RWPE2 (cell line): ENCODE data around the gene ZNF174.

Experiments
- ATAC-seq: fragments of 200-7000 bp; cut with Tn5 transposase; 3 replicates; pipeline ENCODE4 v1.9.1; 2021; ENCODE audit warnings: low read depth
- DNase-seq: peaks from one replicate; pipeline ENCODE4 v3.0.0-alpha.2; 2020; ENCODE audit warnings: low spot score
- H3K27ac ChIP-seq: fragments of 450-650 bp; 2 replicates; pipeline ENCODE4 v1.5.1; 2017; ENCODE audit warnings: mild to moderate bottlenecking; ENCODE audit not compliant: poor library complexity, severe bottlenecking
- H3K27me3 ChIP-seq: fragments of 250-450 bp; sonication (Bioruptor Pico); 2 replicates; pipeline ENCODE4 v1.5.1; 2021; ENCODE audit warnings: mild to moderate bottlenecking, moderate library complexity; ENCODE audit not compliant: insufficient read depth, poor library complexity, severe bottlenecking
- H3K36me3 ChIP-seq: fragments of 250-450 bp; sonication (Bioruptor Pico); 2 replicates; pipeline ENCODE4 v1.5.1; 2020; ENCODE audit warnings: low read depth, mild to moderate bottlenecking, moderate library complexity
- H3K4me1 ChIP-seq: fragments of 250-450 bp; sonication (Bioruptor Pico); 2 replicates; pipeline ENCODE4 v1.5.1; 2021; ENCODE audit warnings: mild to moderate bottlenecking, moderate library complexity; ENCODE audit not compliant: insufficient read depth, poor library complexity, severe bottlenecking
- H3K4me3 ChIP-seq: fragments of 250-450 bp; sonication (Bioruptor Pico); 2 replicates; pipeline ENCODE4 v1.5.1; 2021; ENCODE audit warnings: mild to moderate bottlenecking, moderate library complexity; ENCODE audit not compliant: severe bottlenecking
- H3K9me3 ChIP-seq: fragments of 250-450 bp; sonication (Bioruptor Pico); 2 replicates; pipeline ENCODE4 v1.5.1; 2021; ENCODE audit warnings: mild to moderate bottlenecking, moderate library complexity; ENCODE audit not compliant: severe bottlenecking
- TF ChIP-seq, protein P1 (sequence below): fragments of 450-650 bp; IDR thresholded peaks from one replicate; pipeline ENCODE4 v1.5.1; 2017; ENCODE audit warnings: mild to moderate bottlenecking, moderate library complexity; ENCODE audit not compliant: poor library complexity, severe bottlenecking

Gene ZNF174

GRCh38 chr16:3443108-3444031 lies 42.4 kb downstream of the ZNF174 start, which contains the start of the genes NAA60 and ZNF597:
TSS of gene NAA60 (plus strand) at chr16:3443680. CDS start at chr16:3476228, 32,548 bp downstream.
TSS of gene ZNF597 (minus strand) at chr16:3443504. CDS start at chr16:3443153, 351 bp downstream.
- H3K27me3 ChIP-seq, result no peaks in the 10 kb centered on the region
- TF ChIP-seq, protein P1, sequence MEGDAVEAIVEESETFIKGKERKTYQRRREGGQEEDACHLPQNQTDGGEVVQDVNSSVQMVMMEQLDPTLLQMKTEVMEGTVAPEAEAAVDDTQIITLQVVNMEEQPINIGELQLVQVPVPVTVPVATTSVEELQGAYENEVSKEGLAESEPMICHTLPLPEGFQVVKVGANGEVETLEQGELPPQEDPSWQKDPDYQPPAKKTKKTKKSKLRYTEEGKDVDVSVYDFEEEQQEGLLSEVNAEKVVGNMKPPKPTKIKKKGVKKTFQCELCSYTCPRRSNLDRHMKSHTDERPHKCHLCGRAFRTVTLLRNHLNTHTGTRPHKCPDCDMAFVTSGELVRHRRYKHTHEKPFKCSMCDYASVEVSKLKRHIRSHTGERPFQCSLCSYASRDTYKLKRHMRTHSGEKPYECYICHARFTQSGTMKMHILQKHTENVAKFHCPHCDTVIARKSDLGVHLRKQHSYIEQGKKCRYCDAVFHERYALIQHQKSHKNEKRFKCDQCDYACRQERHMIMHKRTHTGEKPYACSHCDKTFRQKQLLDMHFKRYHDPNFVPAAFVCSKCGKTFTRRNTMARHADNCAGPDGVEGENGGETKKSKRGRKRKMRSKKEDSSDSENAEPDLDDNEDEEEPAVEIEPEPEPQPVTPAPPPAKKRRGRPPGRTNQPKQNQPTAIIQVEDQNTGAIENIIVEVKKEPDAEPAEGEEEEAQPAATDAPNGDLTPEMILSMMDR, result no peak
- H3K9me3 ChIP-seq, result no peaks in the 10 kb centered on the region
- DNase-seq, result peak; percentile 86
- H3K4me3 ChIP-seq, result peak within 1 kb of the TSS; percentile 50
- ATAC-seq, result peak; percentile 97
- H3K36me3 ChIP-seq, result peaks cover 23% of the 10 kb centered on the region
- H3K27ac ChIP-seq, result peak within 1 kb of the TSS; percentile 67
- H3K4me1 ChIP-seq, result no peaks in the 10 kb centered on the region

GRCh38 chr16:3444032-3444388 lies 43.0 kb downstream of the ZNF174 start:
- DNase-seq (no peak), ATAC-seq (peak; percentile 77)
- peaks cover 27% of the 10 kb centered on the region for H3K36me3 ChIP-seq
- no peaks in the 10 kb centered on the region for H3K27me3 ChIP-seq
- H3K4me1 ChIP-seq, result no peaks in the 10 kb centered on the region
- no peaks in the 10 kb centered on the region for H3K9me3 ChIP-seq
- H3K27ac ChIP-seq, result peak overlapping the region; percentile 67
- H3K4me3 ChIP-seq, result peak overlapping the region; percentile 50
- TF ChIP-seq, protein P1, result no peak

DNA sequence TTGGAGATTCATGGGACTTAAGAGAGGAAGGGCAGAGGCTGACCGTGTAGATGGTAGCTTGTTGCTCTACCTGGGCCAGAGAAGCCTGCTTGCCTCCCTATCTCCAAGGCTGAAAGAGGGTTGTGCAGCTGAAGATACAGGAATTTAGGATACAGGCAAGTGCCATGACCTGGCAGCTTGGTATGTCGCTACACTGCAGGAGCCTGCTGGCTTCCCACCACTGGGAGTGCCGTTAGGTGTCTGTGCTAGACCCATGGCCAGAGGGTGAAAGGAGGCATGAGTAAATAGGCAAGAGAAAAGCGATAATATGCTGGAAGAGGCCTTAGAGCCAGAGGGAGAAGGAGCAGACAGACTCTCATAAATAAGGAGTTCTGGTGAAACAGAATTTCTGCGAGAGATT lies 53.1 kb downstream of the ZNF174 start:
- peaks cover 18% of the 10 kb centered on the region for H3K36me3 ChIP-seq
- H3K27me3 ChIP-seq, result no peaks in the 10 kb centered on the region
- H3K4me3 ChIP-seq, result no peak overlapping the region
- H3K4me1 ChIP-seq, result no peaks in the 10 kb centered on the region
- no peak overlapping the region for H3K27ac ChIP-seq
- TF ChIP-seq, protein P1, result no peak
- H3K9me3 ChIP-seq, result no peaks in the 10 kb centered on the region
- DNase-seq, result no peak
- ATAC-seq, result no peak

DNA sequence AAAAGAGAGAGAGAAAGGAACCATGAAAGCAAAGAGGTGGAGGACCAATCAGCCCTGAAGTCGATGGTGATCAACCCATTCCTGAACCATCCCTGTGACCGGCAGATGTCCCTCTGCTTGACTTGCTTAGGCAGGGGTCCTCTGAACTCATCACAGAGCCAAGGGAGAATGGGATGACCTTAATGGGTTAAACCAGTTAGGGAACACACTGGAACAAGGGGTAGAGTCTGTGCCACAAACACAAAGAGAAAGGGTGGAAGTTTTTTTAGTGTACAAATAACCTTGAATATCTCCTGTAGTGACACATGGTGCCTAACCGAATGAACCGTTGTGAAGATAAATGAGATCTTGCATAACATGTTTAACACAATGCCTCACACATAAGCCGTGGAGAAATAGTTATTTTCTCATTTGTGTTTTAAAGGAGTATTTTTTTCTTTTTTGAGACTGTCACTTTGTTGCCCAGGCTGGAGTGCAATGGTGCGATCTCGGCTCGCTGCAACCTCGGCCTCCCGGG lies 53.7 kb downstream of the ZNF174 start:
- ATAC-seq, result no peak
- H3K27ac ChIP-seq, result no peak overlapping the region
- DNase-seq, result no peak
- TF ChIP-seq, protein P1, result no peak
- peaks cover 5% of the 10 kb centered on the region for H3K4me1 ChIP-seq
- no peaks in the 10 kb centered on the region for H3K9me3 ChIP-seq
- H3K36me3 ChIP-seq, result peaks cover 12% of the 10 kb centered on the region
- no peaks in the 10 kb centered on the region for H3K27me3 ChIP-seq
- H3K4me3 ChIP-seq, result no peak overlapping the region
